ENCODE results near the gene TBC1D4.

DNA sequence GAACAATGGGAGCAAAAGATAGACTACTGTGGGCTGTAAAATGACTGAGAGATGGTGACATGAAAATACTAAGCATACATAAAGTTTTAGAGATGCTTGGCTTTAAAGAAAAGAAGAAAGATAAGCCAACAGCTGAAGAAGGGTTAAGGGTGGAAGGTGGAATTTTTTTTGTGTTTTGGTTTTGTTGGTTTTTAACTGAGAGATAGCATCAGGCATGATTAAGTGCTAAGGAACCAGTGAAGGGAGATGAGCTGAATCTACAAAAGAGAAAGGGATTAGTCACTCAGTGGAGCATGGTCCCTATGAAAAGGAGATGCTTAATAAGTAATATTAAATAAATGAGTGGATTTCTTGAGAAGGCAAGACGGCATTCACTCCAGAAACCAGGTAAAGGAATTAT, 12.5 kb upstream of the TBC1D4 start:
- TF ChIP-seq POLR2A (IDR thresholded peaks at IDR 0.05; ENCODE audit: low read depth) (no peak), CTCF (IDR thresholded peaks at IDR 0.05) (no peak)

Data from esophagus muscularis mucosa (tissue), 3 donors.